ENCODE results near the gene RNF208. TPM values are rescaled to one million over a fixed set of nuclear protein-coding genes. Genes with fewer than 3 reads are reported as not detected.

Gene RNF208
- total RNA-seq, 1 donor from 2014 or later: not detected

- Histone ChIP-seq H3K36me3 (ENCODE audit: control insufficient read depth in 3 of 3, insufficient read depth in 3 of 3, low read length in 3 of 3) (peaks cover 8 to 16% (median 14%) of the 10 kb centered on the region in 3 donors), H3K27ac (ENCODE audit: low read depth, low read length) (no peak overlapping the region), H3K4me3 (ENCODE audit: low read length in 3 of 3) (peak overlapping the region; percentile 82 to 96 (median 91)), H3K4me1 (ENCODE audit: control insufficient read depth in 3 of 3, insufficient read depth in 3 of 3, low read length in 3 of 3) (peaks cover 23 to 32% (median 28%) of the 10 kb centered on the region in 3 donors), H3K9ac (ENCODE audit: low read depth in 1 of 3, low read length in 3 of 3) (peak overlapping the region; percentile 70 to 91 (median 86)), H3K27me3 (ENCODE audit: control insufficient read depth in 3 of 3, insufficient read depth in 3 of 3, low read length in 3 of 3) (peaks cover 0 to 2% (median 0%) of the 10 kb centered on the region in 3 donors), H3K9me3 (ENCODE audit: control insufficient read depth in 3 of 3, low read length in 3 of 3) (no peaks in the 10 kb centered on the region)
These were observed 31.9 kb upstream of the RNF208 start for GRCh38 chr9:137253717-137254623.

GRCh38 chr9:137252555-137253506 lies 30.8 kb upstream of the RNF208 start:
- Histone ChIP-seq H3K27me3 (ENCODE audit: control insufficient read depth in 3 of 3, insufficient read depth in 3 of 3, low read length in 3 of 3) (peaks cover 0 to 2% (median 0%) of the 10 kb centered on the region in 3 donors), H3K4me3 (ENCODE audit: low read length in 3 of 3) (no peak overlapping the region), H3K9me3 (ENCODE audit: control insufficient read depth in 3 of 3, low read length in 3 of 3) (no peaks in the 10 kb centered on the region), H3K4me1 (ENCODE audit: control insufficient read depth in 3 of 3, insufficient read depth in 3 of 3, low read length in 3 of 3) (peaks cover 25 to 36% (median 30%) of the 10 kb centered on the region in 3 donors), H3K27ac (ENCODE audit: low read depth, low read length) (no peak overlapping the region), H3K36me3 (ENCODE audit: control insufficient read depth in 3 of 3, insufficient read depth in 3 of 3, low read length in 3 of 3) (peaks cover 2 to 10% (median 9%) of the 10 kb centered on the region in 3 donors), H3K9ac (ENCODE audit: low read depth in 1 of 3, low read length in 3 of 3) (no peak overlapping the region)

- peaks cover 0 to 2% (median 0%) of the 10 kb centered on the region in 3 donors for H3K27me3 ChIP-seq (ENCODE audit: control insufficient read depth in 3 of 3, insufficient read depth in 3 of 3, low read length in 3 of 3)
- peaks cover 25 to 43% (median 38%) of the 10 kb centered on the region in 3 donors for H3K4me1 ChIP-seq (ENCODE audit: control insufficient read depth in 3 of 3, insufficient read depth in 3 of 3, low read length in 3 of 3)
- no peak overlapping the region for H3K27ac ChIP-seq (ENCODE audit: low read depth, low read length)
These were observed 29.6 kb upstream of the RNF208 start for GRCh38 chr9:137251490-137252268.

GRCh38 chr9:137251194-137251461 lies 29.1 kb upstream of the RNF208 start, which contains the start of gene STPG3:
Gene STPG3, plus strand, starts transcription at chr9:137251286. Its CDS starts 1 bp downstream, at chr9:137251287.
- H3K27ac ChIP-seq (ENCODE audit: low read depth, low read length): no peak within 1 kb of the TSS
- no peaks in the 10 kb centered on the region for H3K9me3 ChIP-seq (ENCODE audit: control insufficient read depth in 3 of 3, low read length in 3 of 3)
- H3K9ac ChIP-seq (ENCODE audit: low read depth in 1 of 3, low read length in 3 of 3): peak within 1 kb of the TSS in 2 of 3 donors; percentile 33 to 43
- peaks cover 20 to 39% (median 33%) of the 10 kb centered on the region in 3 donors for H3K4me1 ChIP-seq (ENCODE audit: control insufficient read depth in 3 of 3, insufficient read depth in 3 of 3, low read length in 3 of 3)
- no peak within 1 kb of the TSS for H3K4me3 ChIP-seq (ENCODE audit: low read length in 3 of 3)
- H3K36me3 ChIP-seq (ENCODE audit: control insufficient read depth in 3 of 3, insufficient read depth in 3 of 3, low read length in 3 of 3): peaks cover 0 to under 1% (median under 1%) of the 10 kb centered on the region in 3 donors
- H3K27me3 ChIP-seq (ENCODE audit: control insufficient read depth in 3 of 3, insufficient read depth in 3 of 3, low read length in 3 of 3): peaks cover 0 to 2% (median 0%) of the 10 kb centered on the region in 3 donors

More at GRCh38 chr9:137251490-137252268, 29.6 kb upstream of the RNF208 start:
- no peaks in the 10 kb centered on the region for H3K9me3 ChIP-seq (ENCODE audit: control insufficient read depth in 3 of 3, low read length in 3 of 3)
- H3K36me3 ChIP-seq (ENCODE audit: control insufficient read depth in 3 of 3, insufficient read depth in 3 of 3, low read length in 3 of 3): peaks cover 2 to 6% (median 6%) of the 10 kb centered on the region in 3 donors
- no peak overlapping the region for H3K4me3 ChIP-seq (ENCODE audit: low read length in 3 of 3)
- no peak overlapping the region for H3K9ac ChIP-seq (ENCODE audit: low read depth in 1 of 3, low read length in 3 of 3)

GRCh38 chr9:137250329-137251193 lies 28.5 kb upstream of the RNF208 start:
- Histone ChIP-seq H3K36me3 (ENCODE audit: control insufficient read depth in 3 of 3, insufficient read depth in 3 of 3, low read length in 3 of 3) (no peaks in the 10 kb centered on the region), H3K27ac (ENCODE audit: low read depth, low read length) (no peak overlapping the region), H3K27me3 (ENCODE audit: control insufficient read depth in 3 of 3, insufficient read depth in 3 of 3, low read length in 3 of 3) (peaks cover 0 to 2% (median 0%) of the 10 kb centered on the region in 3 donors), H3K9ac (ENCODE audit: low read depth in 1 of 3, low read length in 3 of 3) (peak overlapping the region in 2 of 3 donors; percentile 33 to 43), H3K4me3 (ENCODE audit: low read length in 3 of 3) (no peak overlapping the region), H3K4me1 (ENCODE audit: control insufficient read depth in 3 of 3, insufficient read depth in 3 of 3, low read length in 3 of 3) (peaks cover 15 to 39% (median 30%) of the 10 kb centered on the region in 3 donors), H3K9me3 (ENCODE audit: control insufficient read depth in 3 of 3, low read length in 3 of 3) (no peaks in the 10 kb centered on the region)

GRCh38 chr9:137247916-137248175 lies 25.8 kb upstream of the RNF208 start:
- Histone ChIP-seq H3K4me1 (ENCODE audit: control insufficient read depth in 3 of 3, insufficient read depth in 3 of 3, low read length in 3 of 3) (peaks cover 21 to 55% (median 44%) of the 10 kb centered on the region in 3 donors), H3K4me3 (ENCODE audit: low read length in 3 of 3) (no peak overlapping the region), H3K27me3 (ENCODE audit: control insufficient read depth in 3 of 3, insufficient read depth in 3 of 3, low read length in 3 of 3) (peaks cover 0 to 2% (median 0%) of the 10 kb centered on the region in 3 donors), H3K36me3 (ENCODE audit: control insufficient read depth in 3 of 3, insufficient read depth in 3 of 3, low read length in 3 of 3) (peaks cover 10 to 11% (median 10%) of the 10 kb centered on the region in 3 donors), H3K9me3 (ENCODE audit: control insufficient read depth in 3 of 3, low read length in 3 of 3) (no peaks in the 10 kb centered on the region), H3K9ac (ENCODE audit: low read depth in 1 of 3, low read length in 3 of 3) (peak overlapping the region in 1 of 3 donors; percentile 66), H3K27ac (ENCODE audit: low read depth, low read length) (no peak overlapping the region)

GRCh38 chr9:137247135-137247915 lies 25.3 kb upstream of the RNF208 start:
- H3K27ac ChIP-seq (ENCODE audit: low read depth, low read length): no peak overlapping the region
- peak overlapping the region in 2 of 3 donors; percentile 29 to 35 for H3K4me3 ChIP-seq (ENCODE audit: low read length in 3 of 3)
- peaks cover 14 to 17% (median 15%) of the 10 kb centered on the region in 3 donors for H3K36me3 ChIP-seq (ENCODE audit: control insufficient read depth in 3 of 3, insufficient read depth in 3 of 3, low read length in 3 of 3)
- peak overlapping the region in 2 of 3 donors; percentile 22 to 66 for H3K9ac ChIP-seq (ENCODE audit: low read depth in 1 of 3, low read length in 3 of 3)
- peaks cover 26 to 60% (median 50%) of the 10 kb centered on the region in 3 donors for H3K4me1 ChIP-seq (ENCODE audit: control insufficient read depth in 3 of 3, insufficient read depth in 3 of 3, low read length in 3 of 3)
- no peaks in the 10 kb centered on the region for H3K9me3 ChIP-seq (ENCODE audit: control insufficient read depth in 3 of 3, low read length in 3 of 3)
- peaks cover 0 to 2% (median 0%) of the 10 kb centered on the region in 3 donors for H3K27me3 ChIP-seq (ENCODE audit: control insufficient read depth in 3 of 3, insufficient read depth in 3 of 3, low read length in 3 of 3)
